HK-2 (cell line): ENCODE measurements around the gene FANCE.

Source experiments
- DNase-seq: peaks from one replicate; pipeline ENCODE4 v3.0.0-alpha.2; 2018; ENCODE audit not compliant: unreplicated experiment

The FANCE gene

GRCh38 chr6:35468181-35468979, 16.2 kb downstream of the FANCE start, which contains the start of gene RPL10A:
TSS of gene RPL10A (plus strand) at chr6:35468401. CDS start at chr6:35468435, 34 bp downstream.
- peak; percentile 95 for DNase-seq

GRCh38 chr6:35468980-35469750, 17.0 kb downstream of the FANCE start:
- no peak for DNase-seq

GRCh38 chr6:35469751-35470662, 17.9 kb downstream of the FANCE start:
- no peak for DNase-seq

GRCh38 chr6:35470663-35471120, 18.6 kb downstream of the FANCE start:
- no peak for DNase-seq

GRCh38 chr6:35471836-35472345, 19.8 kb downstream of the FANCE start:
- DNase-seq = no peak

GRCh38 chr6:35473075-35473849, 21.1 kb downstream of the FANCE start:
- DNase-seq = no peak

GRCh38 chr6:35473850-35474130, 21.7 kb downstream of the FANCE start:
- no peak for DNase-seq

- no peak for DNase-seq
Observed at GRCh38 chr6:35474131-35474941, 22.2 kb downstream of the FANCE start.

- DNase-seq = no peak
Observed at GRCh38 chr6:35474942-35475570, 22.9 kb downstream of the FANCE start.

GRCh38 chr6:35475573-35475972, 23.4 kb downstream of the FANCE start:
- no peak for DNase-seq

GRCh38 chr6:35476004-35476403, 23.9 kb downstream of the FANCE start:
- DNase-seq = no peak

GRCh38 chr6:35477028-35477427, 24.9 kb downstream of the FANCE start:
- no peak for DNase-seq

GRCh38 chr6:35477551-35478179, 25.5 kb downstream of the FANCE start:
- DNase-seq = no peak

GRCh38 chr6:35478259-35478658, 26.1 kb downstream of the FANCE start:
- no peak for DNase-seq

GRCh38 chr6:35480176-35480575, 28.0 kb downstream of the FANCE start:
- no peak for DNase-seq

- DNase-seq = no peak
Observed at GRCh38 chr6:35481226-35481625, 29.1 kb downstream of the FANCE start.

- DNase-seq = no peak
Observed at GRCh38 chr6:35483062-35483461, 30.9 kb downstream of the FANCE start.

- no peak for DNase-seq
Observed at GRCh38 chr6:35483490-35483889, 31.4 kb downstream of the FANCE start.
